ENCODE data around the gene FREM1. TPM values are rescaled to one million over a fixed set of nuclear protein-coding genes. Genes with fewer than 3 reads are reported as not detected.

Gene FREM1
- total RNA-seq, 4 donors from 2014 or later: 0.10 to 3.3 (median 1.00) TPM

DNA sequence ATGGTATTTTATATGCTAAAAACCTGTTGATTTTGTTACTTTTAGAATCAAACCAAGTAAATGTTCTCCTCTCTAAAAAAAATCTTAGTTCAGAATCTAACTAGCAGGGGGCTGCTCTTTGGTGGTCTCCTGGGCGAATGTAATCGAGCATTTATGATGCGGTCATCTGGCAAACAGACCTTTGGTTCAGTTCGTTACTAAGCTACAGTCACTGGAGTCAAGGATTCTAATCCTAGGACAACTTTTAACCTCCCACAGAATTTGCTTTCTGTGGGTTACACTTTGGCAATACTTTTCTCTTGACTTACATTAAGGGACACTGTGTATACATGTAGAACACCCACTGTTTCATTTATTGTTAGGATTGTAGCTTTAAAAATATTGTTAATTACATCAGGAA lies 26.3 kb upstream of the FREM1 start:
- ATAC-seq: no peak
- no peak overlapping the region for H3K27ac ChIP-seq

GRCh38 chr9:14935964-14936363 lies 25.7 kb upstream of the FREM1 start:
- Histone ChIP-seq H3K4me1 (no peaks in the 10 kb centered on the region), H3K27ac (no peak overlapping the region), H3K27me3 (no peaks in the 10 kb centered on the region), H3K9me3 (no peaks in the 10 kb centered on the region), H3K36me3 (no peaks in the 10 kb centered on the region), H3K4me3 (no peak overlapping the region)
- no peak for ATAC-seq
- no peak for DNase-seq
- TF ChIP-seq, protein P1, sequence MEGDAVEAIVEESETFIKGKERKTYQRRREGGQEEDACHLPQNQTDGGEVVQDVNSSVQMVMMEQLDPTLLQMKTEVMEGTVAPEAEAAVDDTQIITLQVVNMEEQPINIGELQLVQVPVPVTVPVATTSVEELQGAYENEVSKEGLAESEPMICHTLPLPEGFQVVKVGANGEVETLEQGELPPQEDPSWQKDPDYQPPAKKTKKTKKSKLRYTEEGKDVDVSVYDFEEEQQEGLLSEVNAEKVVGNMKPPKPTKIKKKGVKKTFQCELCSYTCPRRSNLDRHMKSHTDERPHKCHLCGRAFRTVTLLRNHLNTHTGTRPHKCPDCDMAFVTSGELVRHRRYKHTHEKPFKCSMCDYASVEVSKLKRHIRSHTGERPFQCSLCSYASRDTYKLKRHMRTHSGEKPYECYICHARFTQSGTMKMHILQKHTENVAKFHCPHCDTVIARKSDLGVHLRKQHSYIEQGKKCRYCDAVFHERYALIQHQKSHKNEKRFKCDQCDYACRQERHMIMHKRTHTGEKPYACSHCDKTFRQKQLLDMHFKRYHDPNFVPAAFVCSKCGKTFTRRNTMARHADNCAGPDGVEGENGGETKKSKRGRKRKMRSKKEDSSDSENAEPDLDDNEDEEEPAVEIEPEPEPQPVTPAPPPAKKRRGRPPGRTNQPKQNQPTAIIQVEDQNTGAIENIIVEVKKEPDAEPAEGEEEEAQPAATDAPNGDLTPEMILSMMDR (IDR thresholded peaks at IDR 0.05 in 4 of 5, conservative IDR thresholded peaks at IDR 0.05 in 1 of 5): no peak
- no peak for TF ChIP-seq POLR2A (IDR thresholded peaks at IDR 0.05)
- intact Hi-C loops (cut with DNase I; ENCODE audit: low total_unique reads): no loop called here
- in situ Hi-C loops (cut with MboI; ENCODE audit: low sequenced_read_pairs in 4 of 4): no loop called here

More for the DNA sequence above, 26.3 kb upstream of the FREM1 start:
- H3K9me3 ChIP-seq: no peaks in the 10 kb centered on the region
- H3K4me1 ChIP-seq: no peaks in the 10 kb centered on the region
- no peak for DNase-seq
- no peak overlapping the region for H3K4me3 ChIP-seq
- H3K36me3 ChIP-seq: no peaks in the 10 kb centered on the region
- H3K27me3 ChIP-seq: no peaks in the 10 kb centered on the region
- intact Hi-C loops (cut with DNase I; ENCODE audit: low total_unique reads): no loop called here
- TF ChIP-seq POLR2A (IDR thresholded peaks at IDR 0.05): no peak
- TF ChIP-seq, protein P1 (IDR thresholded peaks at IDR 0.05 in 4 of 5, conservative IDR thresholded peaks at IDR 0.05 in 1 of 5): no peak
- in situ Hi-C loops (cut with MboI; ENCODE audit: low sequenced_read_pairs in 4 of 4): no loop called here

DNA sequence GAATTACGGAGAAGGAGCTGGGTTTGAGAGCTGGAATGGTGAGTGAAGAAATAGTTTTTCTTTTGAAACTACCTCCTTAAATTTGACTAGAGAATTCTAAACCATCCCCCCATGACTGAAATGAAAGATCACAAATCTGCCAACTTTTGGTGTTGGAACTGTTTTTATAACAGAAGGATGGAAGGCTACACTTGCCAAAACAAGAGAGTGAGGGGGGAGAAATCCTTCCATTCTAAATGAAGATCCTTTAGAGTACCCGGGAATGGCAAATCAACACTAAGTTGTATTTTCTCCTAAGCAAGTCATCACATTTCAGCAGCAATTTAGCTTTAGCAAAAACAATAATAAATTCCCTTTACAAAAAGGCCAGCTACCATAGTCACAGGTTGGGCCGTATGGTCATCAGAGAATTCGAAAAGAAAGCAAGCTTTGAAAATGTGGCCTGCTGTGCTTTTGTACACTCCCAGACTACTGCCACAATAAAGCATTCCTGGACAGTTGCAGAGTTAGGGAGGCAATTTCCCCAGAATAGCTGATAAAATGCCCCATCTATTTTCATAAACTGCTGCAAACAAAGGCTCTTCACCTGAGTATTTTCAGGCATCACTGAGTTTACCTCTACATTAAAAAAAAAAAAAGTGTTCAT lies 25.0 kb upstream of the FREM1 start:
- Histone ChIP-seq H3K27ac (no peak overlapping the region), H3K4me1 (no peaks in the 10 kb centered on the region), H3K36me3 (no peaks in the 10 kb centered on the region), H3K9me3 (no peaks in the 10 kb centered on the region), H3K27me3 (no peaks in the 10 kb centered on the region), H3K4me3 (no peak overlapping the region)
- no peak for DNase-seq
- in situ Hi-C loops (cut with MboI; ENCODE audit: low sequenced_read_pairs in 4 of 4) (no loop called here), intact Hi-C loops (cut with DNase I; ENCODE audit: low total_unique reads) (no loop called here)
- TF ChIP-seq POLR2A (IDR thresholded peaks at IDR 0.05): no peak
- TF ChIP-seq, protein P1 (IDR thresholded peaks at IDR 0.05 in 4 of 5, conservative IDR thresholded peaks at IDR 0.05 in 1 of 5): no peak
- no peak for ATAC-seq

DNA sequence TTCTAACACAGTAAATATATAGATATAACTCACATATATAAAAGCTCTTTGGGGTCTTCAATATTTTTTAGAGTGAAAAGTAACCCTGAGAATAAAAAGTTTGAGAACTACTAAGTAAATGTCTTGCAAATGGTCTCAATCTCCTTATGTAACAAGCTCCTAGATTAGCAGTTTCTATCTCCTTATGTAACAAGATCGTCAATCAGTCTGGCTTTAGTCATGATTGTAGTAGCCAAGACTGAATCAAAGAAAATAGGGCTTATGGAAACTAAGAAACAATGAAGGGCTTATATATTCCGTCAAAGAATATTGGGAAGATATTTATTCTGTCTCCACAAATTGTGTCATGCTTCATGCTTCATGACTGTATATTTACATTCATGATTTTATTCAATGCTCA lies 22.4 kb upstream of the FREM1 start:
- ATAC-seq: no peak
- H3K27ac ChIP-seq: no peak overlapping the region
- intact Hi-C loops (cut with DNase I; ENCODE audit: low total_unique reads): no loop called here

More for the DNA sequence above, 22.4 kb upstream of the FREM1 start:
- H3K27me3 ChIP-seq: no peaks in the 10 kb centered on the region
- in situ Hi-C loops (cut with MboI; ENCODE audit: low sequenced_read_pairs in 4 of 4): no loop called here
- TF ChIP-seq, protein P1 (IDR thresholded peaks at IDR 0.05 in 4 of 5, conservative IDR thresholded peaks at IDR 0.05 in 1 of 5): no peak
- TF ChIP-seq POLR2A (IDR thresholded peaks at IDR 0.05): no peak
- H3K4me1 ChIP-seq: no peaks in the 10 kb centered on the region
- H3K4me3 ChIP-seq: no peak overlapping the region
- DNase-seq: no peak
- H3K9me3 ChIP-seq: no peaks in the 10 kb centered on the region
- no peaks in the 10 kb centered on the region for H3K36me3 ChIP-seq
